K562 (cell line): ENCODE data around the gene UHRF1. TPM values are rescaled to one million over a fixed set of nuclear protein-coding genes. Genes with fewer than 3 reads are reported as not detected.

Experiments
- ATAC-seq: fragments of 200-7000 bp; cut with Tn5 transposase; 3 replicates; pipeline ENCODE4 v1.9.1; 2020; ENCODE audit warnings: moderate library complexity
- BruUV-seq: library from RNA; stranded (reverse); fragments of 400-500 nt; replicated peaks from 2 replicates; lab custom pipeline; 2021; lab: Mats Ljungman, UMichigan
- CTCF ChIA-PET: fragments of 300-600 bp; formaldehyde crosslinking; extraction: SDS; loops from one replicate; lab custom pipeline; 2021; ENCODE audit warnings: low intra/inter-chr PET ratio; lab: Yijun Ruan, JAX
- POLR2A ChIA-PET: fragments of 300-600, 350-650 bp; sonication (Branson Sonifier 250); formaldehyde crosslinking; extraction: SDS; loops from one replicate; lab custom pipeline; 2021; ENCODE audit warnings: antibody characterized with exemption, inconsistent platforms; lab: Yijun Ruan, JAX
- DNase-seq, 4 experiments: peaks; one replicate each; pipeline versions ENCODE4 v3.0.0 to v3.0.0-alpha.2; 2011 to 2018; ENCODE audit warnings: low spot score in 3 of 4, mixed read lengths in 3 of 4; ENCODE audit errors: extremely low read depth in 1 of 4
- FAIRE-seq: peaks from 2 replicates; lab custom pipeline; 2011; peaks lifted over from hg19 to GRCh38; lab: Jason Lieb, UNC
- H2AFZ ChIP-seq: 2 replicates; pipeline ENCODE4 v1.6.0; 2011; ENCODE audit warnings: low read depth, low read length, control low read depth, inconsistent platforms
- H3K27ac ChIP-seq: fragments of 200-600 bp; 3 replicates; pipeline ENCODE4 v1.8.0; 2011; ENCODE audit warnings: low read depth, mild to moderate bottlenecking, control low read depth, inconsistent platforms, low read length, moderate library complexity, mixed read lengths; ENCODE audit errors: extremely low read depth
- H3K27me3 ChIP-seq, 2 experiments: fragments of 300-600 bp in 1 of 2; 2 replicates in 1 of 2; 3 replicates in 1 of 2; pipeline versions ENCODE4 v1.6.0 to v1.8.0; 2011; ENCODE audit warnings: inconsistent platforms in 2 of 2, low read length in 2 of 2, mild to moderate bottlenecking in 1 of 2, mixed read lengths in 1 of 2, moderate library complexity in 1 of 2; ENCODE audit not compliant: control insufficient read depth in 2 of 2, insufficient read depth in 2 of 2
- H3K36me3 ChIP-seq: fragments of 300-600 bp; 3 replicates; pipeline ENCODE4 v1.8.0; 2011; ENCODE audit warnings: mild to moderate bottlenecking, low read length, inconsistent platforms; ENCODE audit not compliant: control insufficient read depth, insufficient read depth
- H3K4me1 ChIP-seq, 2 experiments: fragments of 200-600 bp in 1 of 2; replicated peaks in 1 of 2; 2 replicates in 1 of 2; 3 replicates in 1 of 2; pipeline versions ENCODE4 v1.5.1 to v1.8.0; 2011; ENCODE audit warnings: inconsistent platforms in 2 of 2, low read length in 2 of 2, mild to moderate bottlenecking in 1 of 2, mixed read lengths in 1 of 2, moderate library complexity in 1 of 2; ENCODE audit not compliant: control insufficient read depth in 2 of 2, insufficient read depth in 2 of 2
- H3K4me2 ChIP-seq: 2 replicates; pipeline ENCODE4 v1.6.1; 2011; ENCODE audit warnings: low read length, control low read depth, inconsistent platforms, mixed read lengths; ENCODE audit not compliant: insufficient read depth
- H3K4me3 ChIP-seq: fragments of 200-600 bp; sonication (generic), shearing (Covaris generic); 2 replicates; pipeline ENCODE4 v1.5.1; 2016; ENCODE audit warnings: control low read depth, inconsistent platforms
- H3K79me2 ChIP-seq: fragments of 200-600 bp; 3 replicates; pipeline ENCODE4 v1.8.0; 2011; ENCODE audit warnings: low read length, inconsistent platforms; ENCODE audit not compliant: control insufficient read depth, insufficient read depth
- H3K9ac ChIP-seq, 2 experiments: 2 replicates each; pipeline versions ENCODE4 v1.6.0 to v1.6.1; 2011; ENCODE audit warnings: low read depth in 2 of 2, low read length in 2 of 2, control low read depth in 1 of 2, inconsistent platforms in 1 of 2, mild to moderate bottlenecking in 1 of 2, mixed read lengths in 1 of 2; ENCODE audit not compliant: insufficient read depth in 1 of 2
- H3K9me1 ChIP-seq: one replicate; pipeline ENCODE4 v1.6.0; 2011; ENCODE audit warnings: inconsistent platforms, mild to moderate bottlenecking, low read length, moderate library complexity; ENCODE audit not compliant: control insufficient read depth, insufficient read depth
- H3K9me3 ChIP-seq: replicated peaks from 2 replicates; pipeline ENCODE4 v1.5.1; 2011; ENCODE audit warnings: low read depth, low read length, inconsistent platforms; ENCODE audit not compliant: control insufficient read depth, insufficient read depth
- H4K20me1 ChIP-seq: replicated peaks from 2 replicates; pipeline ENCODE4 v1.6.1; 2011; ENCODE audit warnings: low read length, inconsistent platforms, mixed read lengths; ENCODE audit not compliant: control insufficient read depth, insufficient read depth
- BCOR ChIP-seq: fragments of 450-650 bp; IDR thresholded peaks from 2 replicates; pipeline ENCODE4 v1.6.1; 2016
- CEBPB ChIP-seq: fragments of 450-650 bp; IDR thresholded peaks from 2 replicates; pipeline ENCODE4 v1.6.1; 2016; ENCODE audit warnings: missing genetic modification characterization, missing compliant biosample characterization
- CEBPG ChIP-seq, 3 experiments: fragments of 200-800 bp in 1 of 3; sonication (Bioruptor generic) in 1 of 3; sonication (generic) in 1 of 3; formaldehyde crosslinking in 1 of 3; IDR thresholded peaks in 2 of 3; conservative IDR thresholded peaks in 1 of 3; 2 replicates each; pipeline versions ENCODE4 v1.6.1 to v1.8.0; 2016 to 2022; ENCODE audit warnings: missing compliant biosample characterization in 2 of 3, missing genetic modification characterization in 2 of 3, mild to moderate bottlenecking in 1 of 3, missing genetic modification reagents in 1 of 3
- EZH2 ChIP-seq: IDR thresholded peaks from 2 replicates; pipeline ENCODE4 v1.6.1; 2012; ENCODE audit warnings: low read depth, mild to moderate bottlenecking, inconsistent platforms, low read length, borderline replicate concordance
- MYNN ChIP-seq, 2 experiments: sonication (generic); formaldehyde crosslinking in 1 of 2; IDR thresholded peaks; 2 replicates each; pipeline versions ENCODE4 v1.5.0 to v1.6.1; 2016 to 2020; ENCODE audit warnings: antibody characterized with exemption in 1 of 2, missing genetic modification reagents in 1 of 2
- NCOR1 ChIP-seq: fragments of 450-650 bp; IDR thresholded peaks from 2 replicates; pipeline ENCODE4 v1.6.1; 2016; ENCODE audit warnings: mild to moderate bottlenecking, moderate library complexity
- TCF3 ChIP-seq: sonication (generic); formaldehyde crosslinking; IDR thresholded peaks from 2 replicates; pipeline ENCODE4 v1.4.0; 2020; ENCODE audit warnings: mild to moderate bottlenecking, missing genetic modification reagents
- ZBTB33 ChIP-seq: sonication (generic); formaldehyde crosslinking; IDR thresholded peaks from 2 replicates; pipeline ENCODE4 v1.8.1; 2023; ENCODE audit warnings: mild to moderate bottlenecking, missing genetic modification reagents
- WGBS: fragments of 100-300 bp; shearing (Covaris generic); methylation state at CpG from one replicate; pipeline ENCODE4 v1.1.6; 2016; ENCODE audit warnings: low coverage, mixed read lengths; ENCODE audit not compliant: insufficient coverage; ENCODE audit errors: missing lambda C conversion rate; 5-methylcytosine and 5-hydroxymethylcytosine counted together
- in situ Hi-C: fragments of 300-500 bp; cut with MboI; formaldehyde crosslinking; loops from 4 replicates; pipeline ENCODE4 v1.15.0; 2018; ENCODE audit warnings: inconsistent platforms, mixed read lengths
- intact Hi-C: fragments of 100-400 bp; cut with micrococcal nuclease; formaldehyde crosslinking; loops from 2 replicates; pipeline ENCODE4 v1.14.2; 2022
- polyA plus RNA-seq, 8 experiments: library from polyadenylated mRNA; depleted of rRNA in 4 of 8; stranded (reverse) in 5 of 8; unstranded in 3 of 8; fragments of >200 nt; fragmentation: Nextera tagmentation in 2 of 8; fragmentation: Illumina TruSeq in 1 of 8; extraction: Ambion mirVana in 2 of 8; extraction: Trizol in 1 of 8; gene quantifications; 2 replicates each; pipeline versions ENCODE4 v1.2.1 to v1.2.3, GENCODE V29; 2011 to 2014; ENCODE audit warnings: inconsistent platforms in 1 of 8, missing spikeins in 1 of 8
- total RNA-seq, 7 experiments: library from RNA; depleted of rRNA in 6 of 7; stranded (reverse); fragments of >200 nt in 6 of 7; fragmentation: Illumina TruSeq in 2 of 7; extraction: Trizol in 2 of 7; gene quantifications; 2 replicates each; pipeline versions ENCODE4 v1.2.1 to v1.2.3, GENCODE V29; 2011 to 2021; ENCODE audit warnings: low replicate concordance in 1 of 7
- TF ChIP-seq, protein P1 (sequence below): fragments of 250-450 bp; sonication (Bioruptor Pico); IDR thresholded peaks from 2 replicates; pipeline ENCODE4 v1.5.0; 2020; ENCODE audit warnings: mild to moderate bottlenecking, borderline replicate concordance
- TF ChIP-seq, protein P2 (sequence below), 2 experiments: fragments of 450-650 bp in 1 of 2; sonication (generic) in 1 of 2; formaldehyde crosslinking in 1 of 2; IDR thresholded peaks in 1 of 2; conservative IDR thresholded peaks in 1 of 2; 2 replicates each; pipeline versions ENCODE4 v1.6.1 to v1.8.1; 2016 to 2023; ENCODE audit warnings: mild to moderate bottlenecking in 2 of 2, moderate library complexity in 2 of 2, inconsistent platforms in 1 of 2, missing genetic modification reagents in 1 of 2
- TF ChIP-seq, protein P3 (sequence below): IDR thresholded peaks from 2 replicates; pipeline ENCODE4 v1.6.1; 2011; ENCODE audit warnings: borderline replicate concordance, low read depth, mild to moderate bottlenecking, moderate library complexity, low read length; ENCODE audit not compliant: insufficient read depth, poor library complexity, severe bottlenecking

Gene UHRF1
- total and polyA plus RNA-seq, 9 of the 15 experiments (the other 6 are each of a cell fraction or from before 2014, with no cell fraction given) = 6.0 to 101 (median 30.9) TPM

- peak in 2 of 4 experiments; percentile 34 to 45 for DNase-seq
- H3K79me2 ChIP-seq = peaks cover 86% of the 10 kb centered on the region
- ChIA-PET CTCF (no interaction called here), POLR2A (interaction anchor here (0.7 kb wide), 1 partner anchor 55 kb away, joined by 4 read pairs; no protein-coding TSS in a partner anchor)
- intact Hi-C loops = no loop called here
- peaks cover 19% of the 10 kb centered on the region; the same call in 2 of the 3 replicates for H3K36me3 ChIP-seq
- H3K27ac ChIP-seq = no peak overlapping the region
- no peak overlapping the region for H3K4me2 ChIP-seq
- no peak overlapping the region for H3K4me3 ChIP-seq
- 75% methylated on average over 30 of the region's 33 CpGs for WGBS
- H3K9ac ChIP-seq = peak overlapping the region in 1 of 2 experiments; percentile 82; a peak in 2 of 4 replicates
- no peaks in the 10 kb centered on the region for H3K27me3 ChIP-seq
- H4K20me1 ChIP-seq = peaks cover 63% of the 10 kb centered on the region
- H3K9me3 ChIP-seq = no peaks in the 10 kb centered on the region
- peaks cover 18% of the 10 kb centered on the region for H3K9me1 ChIP-seq
- no peak overlapping the region for H2AFZ ChIP-seq
- no TSS peak for BruUV-seq
- H3K4me1 ChIP-seq = peaks cover 6 to 57% of the 10 kb centered on the region in 2 experiments; a peak in 4 of 5 replicates
- FAIRE-seq = peak; percentile 67
- in situ Hi-C loops = no loop called here
- ATAC-seq = peak; percentile 76
- TF ChIP-seq TCF3 (CRISPR knock-in tag) (no peak), BCOR (no peak), CEBPB (peak; percentile 89), NCOR1 (no peak), CEBPG (CRISPR knock-in tag; IDR thresholded peaks at IDR 0.05) (peak; percentile 77), CEBPG (tag; conservative IDR thresholded peaks at IDR 0.05 in 1 of 2, IDR thresholded peaks at IDR 0.05 in 1 of 2) (no peak), MYNN (IDR thresholded peaks at IDR 0.05) (peak; percentile 35; the same call in 1 of the 2 replicates), MYNN (CRISPR knock-in tag; IDR thresholded peaks at IDR 0.05) (no peak), EZH2 (no peak), ZBTB33 (CRISPR knock-in tag) (peak; percentile 87)
- TF ChIP-seq, protein P1, sequence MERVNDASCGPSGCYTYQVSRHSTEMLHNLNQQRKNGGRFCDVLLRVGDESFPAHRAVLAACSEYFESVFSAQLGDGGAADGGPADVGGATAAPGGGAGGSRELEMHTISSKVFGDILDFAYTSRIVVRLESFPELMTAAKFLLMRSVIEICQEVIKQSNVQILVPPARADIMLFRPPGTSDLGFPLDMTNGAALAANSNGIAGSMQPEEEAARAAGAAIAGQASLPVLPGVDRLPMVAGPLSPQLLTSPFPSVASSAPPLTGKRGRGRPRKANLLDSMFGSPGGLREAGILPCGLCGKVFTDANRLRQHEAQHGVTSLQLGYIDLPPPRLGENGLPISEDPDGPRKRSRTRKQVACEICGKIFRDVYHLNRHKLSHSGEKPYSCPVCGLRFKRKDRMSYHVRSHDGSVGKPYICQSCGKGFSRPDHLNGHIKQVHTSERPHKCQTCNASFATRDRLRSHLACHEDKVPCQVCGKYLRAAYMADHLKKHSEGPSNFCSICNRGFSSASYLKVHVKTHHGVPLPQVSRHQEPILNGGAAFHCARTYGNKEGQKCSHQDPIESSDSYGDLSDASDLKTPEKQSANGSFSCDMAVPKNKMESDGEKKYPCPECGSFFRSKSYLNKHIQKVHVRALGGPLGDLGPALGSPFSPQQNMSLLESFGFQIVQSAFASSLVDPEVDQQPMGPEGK (CRISPR knock-in tag) = no peak
- TF ChIP-seq, protein P2, sequence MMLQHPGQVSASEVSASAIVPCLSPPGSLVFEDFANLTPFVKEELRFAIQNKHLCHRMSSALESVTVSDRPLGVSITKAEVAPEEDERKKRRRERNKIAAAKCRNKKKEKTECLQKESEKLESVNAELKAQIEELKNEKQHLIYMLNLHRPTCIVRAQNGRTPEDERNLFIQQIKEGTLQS (IDR thresholded peaks at IDR 0.05) = no peak
- TF ChIP-seq, protein P2 (CRISPR knock-in tag; conservative IDR thresholded peaks at IDR 0.05) = no peak
- TF ChIP-seq, protein P3, sequence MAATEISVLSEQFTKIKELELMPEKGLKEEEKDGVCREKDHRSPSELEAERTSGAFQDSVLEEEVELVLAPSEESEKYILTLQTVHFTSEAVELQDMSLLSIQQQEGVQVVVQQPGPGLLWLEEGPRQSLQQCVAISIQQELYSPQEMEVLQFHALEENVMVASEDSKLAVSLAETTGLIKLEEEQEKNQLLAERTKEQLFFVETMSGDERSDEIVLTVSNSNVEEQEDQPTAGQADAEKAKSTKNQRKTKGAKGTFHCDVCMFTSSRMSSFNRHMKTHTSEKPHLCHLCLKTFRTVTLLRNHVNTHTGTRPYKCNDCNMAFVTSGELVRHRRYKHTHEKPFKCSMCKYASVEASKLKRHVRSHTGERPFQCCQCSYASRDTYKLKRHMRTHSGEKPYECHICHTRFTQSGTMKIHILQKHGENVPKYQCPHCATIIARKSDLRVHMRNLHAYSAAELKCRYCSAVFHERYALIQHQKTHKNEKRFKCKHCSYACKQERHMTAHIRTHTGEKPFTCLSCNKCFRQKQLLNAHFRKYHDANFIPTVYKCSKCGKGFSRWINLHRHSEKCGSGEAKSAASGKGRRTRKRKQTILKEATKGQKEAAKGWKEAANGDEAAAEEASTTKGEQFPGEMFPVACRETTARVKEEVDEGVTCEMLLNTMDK = peak; percentile 21
Measured at GRCh38 chr19:4976401-4977298, 67.3 kb downstream of the UHRF1 start.
